ENCODE measurements around the gene AP1S1. TPM values are rescaled to one million over a fixed set of nuclear protein-coding genes. Genes with fewer than 3 reads are reported as not detected.

Gene AP1S1
- total and polyA plus RNA-seq, 9 of the 15 experiments (the other 6 are each of a cell fraction or from before 2014, with no cell fraction given), result 4.4 to 149 (median 89.4) TPM

DNA sequence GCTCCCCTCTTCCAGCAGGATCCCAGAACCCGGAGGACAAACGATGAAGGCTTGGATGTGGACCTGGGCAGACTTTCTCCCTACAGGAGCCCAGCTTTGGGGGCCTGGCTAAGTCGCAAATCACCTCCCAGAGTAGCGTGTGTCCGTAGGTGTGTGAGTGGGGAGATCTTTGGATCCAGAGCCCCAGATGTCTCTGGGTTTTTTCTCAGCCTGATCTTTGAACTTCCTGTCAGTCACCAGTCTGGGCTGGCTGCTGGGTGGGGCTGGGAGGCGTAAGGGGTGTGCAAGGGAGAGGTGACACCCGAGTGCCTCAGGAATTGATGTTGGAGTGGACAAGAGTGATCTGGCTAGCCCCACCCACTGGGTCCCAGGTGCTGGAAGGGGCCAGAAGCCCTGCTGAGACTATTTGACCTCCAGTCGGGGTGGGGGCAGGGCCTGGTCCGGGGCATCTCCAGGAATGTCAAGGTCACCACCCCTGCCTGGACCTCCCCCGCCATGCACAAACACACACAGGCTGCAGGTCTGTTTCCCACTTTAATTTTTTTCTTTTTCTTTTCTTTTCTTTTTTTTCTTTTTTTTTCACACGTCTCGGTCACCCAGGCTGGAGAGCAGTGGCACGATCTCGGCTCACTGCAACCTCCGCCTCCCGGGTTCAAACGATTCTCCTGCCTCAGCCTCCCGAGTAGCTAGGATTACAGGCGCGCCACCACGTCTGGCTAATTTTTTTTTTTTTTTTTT lies 46.8 kb downstream of the AP1S1 start, which contains the start of gene MOGAT3:
TSS of gene MOGAT3 (minus strand) at position 175 of the 738 bp plus-strand sequence. CDS start 182 bp downstream, outside the sequence.
- H3K79me2 ChIP-seq (ENCODE audit: control insufficient read depth, insufficient read depth, low read length), result no peaks in the 10 kb centered on the region
- H3K36me3 ChIP-seq (ENCODE audit: control insufficient read depth, insufficient read depth, low read length), result peaks cover 2% of the 10 kb centered on the region; the same call in 1 of the 3 replicates
- H3K27me3 ChIP-seq (ENCODE audit: control insufficient read depth in 2 of 2, insufficient read depth in 2 of 2, low read length in 2 of 2), result peaks cover 0 to 7% of the 10 kb centered on the region in 2 experiments; a peak in 1 of 5 replicates
- peak within 1 kb of the TSS; percentile 8; the same call in 1 of the 2 replicates for H3K4me2 ChIP-seq (ENCODE audit: insufficient read depth, low read length)
- DNase-seq (ENCODE audit: extremely low read depth in 1 of 4, low spot score in 3 of 4) (peak; percentile 65 to 78 (median 72)), ATAC-seq (peak; percentile 82), FAIRE-seq (peak; percentile 67)
- H3K27ac ChIP-seq (ENCODE audit: extremely low read depth, low read depth, low read length), result no peak within 1 kb of the TSS
- H3K9ac ChIP-seq (ENCODE audit: insufficient read depth in 1 of 2, low read depth in 2 of 2, low read length in 2 of 2), result peak within 1 kb of the TSS in 1 of 2 experiments; percentile 76; a peak in 2 of 4 replicates
- ChIA-PET CTCF (ENCODE audit: low intra/inter-chr PET ratio) (no interaction called here), POLR2A (interaction anchor here (0.6 to 1.5 kb wide), 2 partner anchors 16 to 24 kb away, joined by 3 to 8 read pairs; partner anchors contain the start of genes PLOD3 and ZNHIT1)
- WGBS (ENCODE audit: insufficient coverage, low coverage, missing lambda C conversion rate), result 43% methylated on average over 21 of the region's 21 CpGs
- no TSS peak for BruUV-seq (replicated peaks)
- no peaks in the 10 kb centered on the region for H4K20me1 ChIP-seq (replicated peaks; ENCODE audit: control insufficient read depth, insufficient read depth, low read length)
- in situ Hi-C loops (cut with MboI), result no loop called here
- no peak within 1 kb of the TSS for H3K4me3 ChIP-seq
- intact Hi-C loops (cut with micrococcal nuclease), result no loop called here
- no peaks in the 10 kb centered on the region for H3K9me3 ChIP-seq (replicated peaks; ENCODE audit: control insufficient read depth, insufficient read depth, low read depth, low read length)
- H3K4me1 ChIP-seq (replicated peaks in 1 of 2; ENCODE audit: control insufficient read depth in 2 of 2, insufficient read depth in 2 of 2, low read length in 2 of 2), result peaks cover 9 to 30% of the 10 kb centered on the region in 2 experiments
- H3K9me1 ChIP-seq (ENCODE audit: control insufficient read depth, insufficient read depth, low read length), result no peaks in the 10 kb centered on the region
- peak within 1 kb of the TSS; percentile 46; the same call in 1 of the 2 replicates for H2AFZ ChIP-seq (ENCODE audit: low read depth, low read length)
- TF ChIP-seq SRSF1 (IDR thresholded peaks at IDR 0.05; ENCODE audit: low read depth, low read length) (no peak), SPI1 (IDR thresholded peaks at IDR 0.05; ENCODE audit: borderline replicate concordance, low read depth, low read length) (peak; percentile 19; the same call in 1 of the 2 replicates), NRF1 (conservative IDR thresholded peaks at IDR 0.05 in 1 of 2, IDR thresholded peaks at IDR 0.05 in 1 of 2) (peak in 1 of 2 experiments; percentile 40; a peak in 1 of 4 replicates), XRCC5 (IDR thresholded peaks at IDR 0.05; ENCODE audit: low read depth, low read length) (no peak), CTBP1 (IDR thresholded peaks at IDR 0.05; ENCODE audit: borderline replicate concordance) (no peak; the same call in 1 of the 2 replicates)
- TF ChIP-seq, protein P1, sequence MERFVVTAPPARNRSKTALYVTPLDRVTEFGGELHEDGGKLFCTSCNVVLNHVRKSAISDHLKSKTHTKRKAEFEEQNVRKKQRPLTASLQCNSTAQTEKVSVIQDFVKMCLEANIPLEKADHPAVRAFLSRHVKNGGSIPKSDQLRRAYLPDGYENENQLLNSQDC (CRISPR knock-in tag; IDR thresholded peaks at IDR 0.05), result no peak
- TF ChIP-seq, protein P2, sequence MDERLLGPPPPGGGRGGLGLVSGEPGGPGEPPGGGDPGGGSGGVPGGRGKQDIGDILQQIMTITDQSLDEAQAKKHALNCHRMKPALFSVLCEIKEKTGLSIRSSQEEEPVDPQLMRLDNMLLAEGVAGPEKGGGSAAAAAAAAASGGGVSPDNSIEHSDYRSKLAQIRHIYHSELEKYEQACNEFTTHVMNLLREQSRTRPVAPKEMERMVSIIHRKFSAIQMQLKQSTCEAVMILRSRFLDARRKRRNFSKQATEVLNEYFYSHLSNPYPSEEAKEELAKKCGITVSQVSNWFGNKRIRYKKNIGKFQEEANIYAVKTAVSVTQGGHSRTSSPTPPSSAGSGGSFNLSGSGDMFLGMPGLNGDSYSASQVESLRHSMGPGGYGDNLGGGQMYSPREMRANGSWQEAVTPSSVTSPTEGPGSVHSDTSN (CRISPR knock-in tag; IDR thresholded peaks at IDR 0.05; ENCODE audit: low read depth), result no peak
- TF ChIP-seq, protein P2 (tag; conservative IDR thresholded peaks at IDR 0.05; ENCODE audit: low read depth), result 0 out of 2 replicates have a peak, but pooled peaks have one; percentile 32
- TF ChIP-seq, protein P3, sequence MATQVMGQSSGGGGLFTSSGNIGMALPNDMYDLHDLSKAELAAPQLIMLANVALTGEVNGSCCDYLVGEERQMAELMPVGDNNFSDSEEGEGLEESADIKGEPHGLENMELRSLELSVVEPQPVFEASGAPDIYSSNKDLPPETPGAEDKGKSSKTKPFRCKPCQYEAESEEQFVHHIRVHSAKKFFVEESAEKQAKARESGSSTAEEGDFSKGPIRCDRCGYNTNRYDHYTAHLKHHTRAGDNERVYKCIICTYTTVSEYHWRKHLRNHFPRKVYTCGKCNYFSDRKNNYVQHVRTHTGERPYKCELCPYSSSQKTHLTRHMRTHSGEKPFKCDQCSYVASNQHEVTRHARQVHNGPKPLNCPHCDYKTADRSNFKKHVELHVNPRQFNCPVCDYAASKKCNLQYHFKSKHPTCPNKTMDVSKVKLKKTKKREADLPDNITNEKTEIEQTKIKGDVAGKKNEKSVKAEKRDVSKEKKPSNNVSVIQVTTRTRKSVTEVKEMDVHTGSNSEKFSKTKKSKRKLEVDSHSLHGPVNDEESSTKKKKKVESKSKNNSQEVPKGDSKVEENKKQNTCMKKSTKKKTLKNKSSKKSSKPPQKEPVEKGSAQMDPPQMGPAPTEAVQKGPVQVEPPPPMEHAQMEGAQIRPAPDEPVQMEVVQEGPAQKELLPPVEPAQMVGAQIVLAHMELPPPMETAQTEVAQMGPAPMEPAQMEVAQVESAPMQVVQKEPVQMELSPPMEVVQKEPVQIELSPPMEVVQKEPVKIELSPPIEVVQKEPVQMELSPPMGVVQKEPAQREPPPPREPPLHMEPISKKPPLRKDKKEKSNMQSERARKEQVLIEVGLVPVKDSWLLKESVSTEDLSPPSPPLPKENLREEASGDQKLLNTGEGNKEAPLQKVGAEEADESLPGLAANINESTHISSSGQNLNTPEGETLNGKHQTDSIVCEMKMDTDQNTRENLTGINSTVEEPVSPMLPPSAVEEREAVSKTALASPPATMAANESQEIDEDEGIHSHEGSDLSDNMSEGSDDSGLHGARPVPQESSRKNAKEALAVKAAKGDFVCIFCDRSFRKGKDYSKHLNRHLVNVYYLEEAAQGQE (IDR thresholded peaks at IDR 0.05; ENCODE audit: borderline replicate concordance), result peak; percentile 47
- TF ChIP-seq, protein P3 (CRISPR knock-in tag; IDR thresholded peaks at IDR 0.05; ENCODE audit: low read depth), result no peak
